ENCODE data around the gene ST3GAL6. TPM values are rescaled to one million over a fixed set of nuclear protein-coding genes. Genes with fewer than 3 reads are reported as not detected.

The ST3GAL6 gene
- total and polyA plus RNA-seq, 8 donors = 5.8 to 129 (median 13.6) TPM; not detected in 1

- H3K27ac ChIP-seq = no peak overlapping the region
- no peak for TF ChIP-seq EP300 (IDR thresholded peaks at IDR 0.05)
- 63 to 75% (median 72%) methylated on average over 3 of the region's 3 CpGs for WGBS, 5 donors
- H3K4me1 ChIP-seq = peaks cover 0 to 28% (median 3%) of the 10 kb centered on the region in 4 donors
- H3K36me3 ChIP-seq = peaks cover 0 to 45% (median 37%) of the 10 kb centered on the region in 4 donors
- no peaks in the 10 kb centered on the region for H3K9me3 ChIP-seq
- DNase-seq = peak in 1 of 2 donors; percentile 50
- H3K4me3 ChIP-seq = no peak overlapping the region
- H3K27me3 ChIP-seq = no peaks in the 10 kb centered on the region
- intact Hi-C loops (cut with DNase I; ENCODE audit: low total_unique reads) = no loop called here
These were observed 46.4 kb downstream of the ST3GAL6 start for GRCh38 chr3:98809557-98809956.

- peak overlapping the region in 1 of 5 donors; percentile 27 for H3K27ac ChIP-seq
- H3K27me3 ChIP-seq = no peaks in the 10 kb centered on the region
- H3K36me3 ChIP-seq = peaks cover 0 to 35% (median 30%) of the 10 kb centered on the region in 4 donors
- TF ChIP-seq POLR2AphosphoS5 (IDR thresholded peaks at IDR 0.05) (peak in 1 of 3 donors; percentile 50), EP300 (IDR thresholded peaks at IDR 0.05) (no peak), POLR2A (IDR thresholded peaks at IDR 0.05) (no peak), CTCF (IDR thresholded peaks at IDR 0.05) (no peak)
- 26 to 54% (median 47%) methylated on average over 6 of the region's 6 CpGs for WGBS, 5 donors
- intact Hi-C loops (cut with DNase I; ENCODE audit: low total_unique reads) = no loop called here
- peaks cover 0 to 32% (median 3%) of the 10 kb centered on the region in 4 donors for H3K4me1 ChIP-seq
- no peak overlapping the region for H3K4me3 ChIP-seq
- peak in 1 of 2 donors; percentile 58 for DNase-seq
- H3K9me3 ChIP-seq = no peaks in the 10 kb centered on the region
These were observed 47.9 kb downstream of the ST3GAL6 start for GRCh38 chr3:98811048-98811447.

GRCh38 chr3:98812851-98813374 is 49.8 kb downstream of the ST3GAL6 start:
- Histone ChIP-seq H3K27me3 (no peaks in the 10 kb centered on the region), H3K27ac (no peak overlapping the region), H3K4me3 (no peak overlapping the region), H3K9me3 (no peaks in the 10 kb centered on the region), H3K36me3 (peaks cover 0 to 17% (median 13%) of the 10 kb centered on the region in 4 donors), H3K4me1 (peaks cover 0 to 37% (median 6%) of the 10 kb centered on the region in 4 donors)
- 32 to 50% (median 38%) methylated on average over 5 of the region's 5 CpGs for WGBS, 5 donors
- DNase-seq = peak; percentile 44 to 53
- peak in 4 of 7 experiments; percentile 44 to 67 (median 54) for TF ChIP-seq CTCF (IDR thresholded peaks at IDR 0.05)
- no peak for TF ChIP-seq POLR2AphosphoS5 (IDR thresholded peaks at IDR 0.05)
- intact Hi-C loops (cut with DNase I; ENCODE audit: low total_unique reads) = no loop called here

- no peak overlapping the region for H3K27ac ChIP-seq
- peaks cover 0 to 22% (median 20%) of the 10 kb centered on the region in 4 donors for H3K36me3 ChIP-seq
- no peak for DNase-seq
These were observed 51.8 kb downstream of the ST3GAL6 start for GRCh38 chr3:98814817-98815420.

More at GRCh38 chr3:98814817-98815420, 51.8 kb downstream of the ST3GAL6 start:
- intact Hi-C loops (cut with DNase I; ENCODE audit: low total_unique reads) = no loop called here
- Histone ChIP-seq H3K4me3 (no peak overlapping the region), H3K27me3 (no peaks in the 10 kb centered on the region), H3K4me1 (peaks cover 0 to 34% (median 7%) of the 10 kb centered on the region in 4 donors), H3K9me3 (no peaks in the 10 kb centered on the region)
- TF ChIP-seq POLR2A (IDR thresholded peaks at IDR 0.05) (no peak), EP300 (IDR thresholded peaks at IDR 0.05) (no peak), CTCF (IDR thresholded peaks at IDR 0.05) (no peak), POLR2AphosphoS5 (IDR thresholded peaks at IDR 0.05) (no peak)
- WGBS, 5 donors = 77 to 87% (median 84%) methylated on average over 5 of the region's 5 CpGs
